IPS DF 6.9 (cell line): ENCODE data around the gene WDR18.

Source experiments
- DNase-seq: peaks from one replicate; pipeline ENCODE4 v3.0.0-alpha.2; 2013; ENCODE audit warnings: low read depth, low spot score
- H3K27ac ChIP-seq: one replicate; pipeline ENCODE4 v1.5.1; 2013; ENCODE audit warnings: low read length, control low read depth
- H3K27me3 ChIP-seq: 2 replicates; pipeline ENCODE4 v1.6.1; 2013; ENCODE audit warnings: mild to moderate bottlenecking, low read length; ENCODE audit not compliant: control insufficient read depth, insufficient read depth
- H3K36me3 ChIP-seq: 2 replicates; pipeline ENCODE4 v1.6.1; 2013; ENCODE audit warnings: low read length; ENCODE audit not compliant: control insufficient read depth, insufficient read depth
- H3K4me1 ChIP-seq: 2 replicates; pipeline ENCODE4 v1.6.1; 2013; ENCODE audit warnings: low read length; ENCODE audit not compliant: control insufficient read depth, insufficient read depth
- H3K4me3 ChIP-seq: 2 replicates; pipeline ENCODE4 v1.5.1; 2013; ENCODE audit warnings: mild to moderate bottlenecking, low read length
- H3K9me3 ChIP-seq: 2 replicates; pipeline ENCODE4 v1.6.1; 2013; ENCODE audit warnings: low read length, inconsistent platforms; ENCODE audit not compliant: control insufficient read depth, insufficient read depth
- WGBS: extraction: QIAGEN DNeasy Blood & Tissue Kit; methylation state at CpG from one replicate; pipeline ENCODE4 v1.1.7; 2013; ENCODE audit warnings: mixed read lengths, missing lambda C conversion rate; ENCODE audit not compliant: insufficient read length, insufficient coverage; 5-methylcytosine and 5-hydroxymethylcytosine counted together

The WDR18 gene

DNA sequence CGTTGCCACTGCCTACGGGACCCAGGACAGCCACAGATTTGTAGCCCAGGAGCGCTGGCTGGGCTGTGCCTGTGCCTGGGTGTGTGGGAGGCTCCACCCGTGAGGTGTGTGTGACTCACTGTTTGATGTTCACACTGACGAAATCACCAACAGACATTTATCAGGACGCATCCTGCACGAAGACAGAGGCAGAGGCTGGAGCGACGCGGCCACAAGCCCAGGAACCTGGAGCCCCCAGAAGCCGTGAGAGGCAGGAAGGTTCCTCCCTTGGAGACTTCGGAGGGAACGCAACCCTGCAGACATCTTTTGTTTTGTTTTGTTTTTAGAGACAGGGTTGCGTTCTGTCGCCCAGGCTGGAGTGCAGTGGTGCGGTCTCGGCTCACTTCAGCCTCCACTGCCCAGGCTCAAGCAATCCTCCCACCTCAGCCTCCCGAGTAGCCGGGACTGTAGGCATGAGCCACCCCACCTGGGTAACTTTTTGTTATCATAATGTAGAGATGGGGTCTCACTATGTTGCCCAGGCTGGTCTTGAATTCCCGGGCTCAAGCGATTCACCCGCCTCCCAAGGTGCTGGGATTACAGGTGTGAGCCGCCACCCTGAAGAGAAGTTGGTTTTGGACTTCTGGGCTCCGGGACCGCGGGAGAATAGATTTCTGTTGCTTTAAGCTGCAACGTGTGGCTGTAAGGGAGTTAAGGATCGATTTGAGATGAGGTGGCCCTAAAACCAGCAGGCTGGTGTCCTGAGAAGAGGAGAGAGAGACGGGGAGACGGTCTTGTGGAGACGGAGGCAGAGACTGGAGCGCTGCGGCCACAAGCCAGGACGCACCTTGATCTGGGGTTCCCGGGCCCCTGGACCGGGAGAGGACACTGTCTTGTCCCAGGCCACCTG lies 24.9 kb upstream of the WDR18 start:
- Histone ChIP-seq H3K4me1 (peaks cover 3% of the 10 kb centered on the region), H3K4me3 (no peak overlapping the region), H3K36me3 (peaks cover 6% of the 10 kb centered on the region), H3K27me3 (no peaks in the 10 kb centered on the region), H3K27ac (no peak overlapping the region), H3K9me3 (no peaks in the 10 kb centered on the region)
- WGBS: no CpG with 5 or more reads among the region's 36 CpGs
- no peak for DNase-seq

- Histone ChIP-seq H3K4me1 (peaks cover 2% of the 10 kb centered on the region; the same call in 1 of the 2 replicates), H3K4me3 (no peak overlapping the region), H3K9me3 (no peaks in the 10 kb centered on the region), H3K27me3 (no peaks in the 10 kb centered on the region), H3K27ac (no peak overlapping the region), H3K36me3 (peaks cover 14% of the 10 kb centered on the region)
- no CpG with 5 or more reads among the region's 12 CpGs for WGBS
- no peak for DNase-seq
Measured at GRCh38 chr19:960020-960419, 24.1 kb upstream of the WDR18 start.

GRCh38 chr19:960601-960938 lies 23.6 kb upstream of the WDR18 start:
- DNase-seq: no peak
- Histone ChIP-seq H3K9me3 (no peaks in the 10 kb centered on the region), H3K27me3 (no peaks in the 10 kb centered on the region), H3K4me3 (no peak overlapping the region), H3K4me1 (peaks cover under 1% of the 10 kb centered on the region; the same call in 1 of the 2 replicates), H3K27ac (no peak overlapping the region), H3K36me3 (peaks cover 16% of the 10 kb centered on the region)
- WGBS: no CpG with 5 or more reads among the region's 8 CpGs

DNA sequence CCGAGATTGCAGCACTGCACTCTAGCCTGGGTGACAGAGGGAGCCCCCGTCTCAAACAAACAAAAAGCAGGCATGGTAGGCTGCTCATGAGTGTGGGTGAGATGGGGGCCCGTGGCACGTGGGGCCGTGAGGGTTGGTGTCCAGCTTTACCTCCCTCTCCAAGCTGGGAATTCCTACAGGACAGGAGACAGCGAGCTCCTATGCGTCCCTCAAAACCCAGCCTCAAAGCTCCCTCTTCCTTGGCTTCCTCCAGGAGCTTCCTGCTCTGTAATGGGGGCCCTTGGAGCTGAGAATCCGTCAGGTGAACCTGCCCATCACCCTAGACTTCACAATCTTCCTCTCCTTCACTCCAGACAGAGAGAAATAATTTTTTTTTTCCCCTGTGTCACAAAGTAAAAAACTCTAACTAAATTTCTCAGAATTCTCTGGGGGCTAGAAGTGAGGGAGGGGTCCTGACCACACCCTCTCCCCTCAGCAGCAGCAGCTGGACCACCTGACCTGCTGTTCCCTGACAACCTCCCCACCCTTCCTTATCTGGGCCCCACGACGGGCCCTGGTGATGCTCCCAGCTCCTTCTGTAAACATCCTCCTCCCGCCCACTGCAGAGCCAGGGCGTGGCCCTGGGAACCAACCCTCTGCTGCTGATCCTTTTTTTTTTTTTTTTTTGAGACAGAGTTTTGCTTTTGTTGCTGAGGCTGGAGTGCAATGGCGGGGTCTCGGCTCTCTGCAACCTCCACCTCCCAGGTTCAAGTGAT lies 22.1 kb upstream of the WDR18 start:
- WGBS: no CpG with 5 or more reads among the region's 14 CpGs
- no peak for DNase-seq
- Histone ChIP-seq H3K27ac (no peak overlapping the region), H3K36me3 (peaks cover 20% of the 10 kb centered on the region), H3K4me1 (no peaks in the 10 kb centered on the region; the same call in 1 of the 2 replicates), H3K9me3 (no peaks in the 10 kb centered on the region), H3K27me3 (no peaks in the 10 kb centered on the region), H3K4me3 (no peak overlapping the region)

- no CpG with 5 or more reads among the region's 31 CpGs for WGBS
- no peaks in the 10 kb centered on the region for H3K27me3 ChIP-seq
- H3K36me3 ChIP-seq: peaks cover 20% of the 10 kb centered on the region
- no peak for DNase-seq
- no peak overlapping the region for H3K4me3 ChIP-seq
- no peaks in the 10 kb centered on the region; the same call in 1 of the 2 replicates for H3K4me1 ChIP-seq
- H3K27ac ChIP-seq: no peak overlapping the region
- H3K9me3 ChIP-seq: no peaks in the 10 kb centered on the region
Measured at GRCh38 chr19:962683-963400, 21.3 kb upstream of the WDR18 start.

- no peak overlapping the region for H3K4me3 ChIP-seq
- no peak overlapping the region for H3K27ac ChIP-seq
- H3K36me3 ChIP-seq: peaks cover 23% of the 10 kb centered on the region
- H3K27me3 ChIP-seq: no peaks in the 10 kb centered on the region
- H3K4me1 ChIP-seq: no peaks in the 10 kb centered on the region; the same call in 1 of the 2 replicates
- no peak for DNase-seq
- no peaks in the 10 kb centered on the region for H3K9me3 ChIP-seq
- WGBS: no CpG with 5 or more reads among the region's 11 CpGs
Measured at GRCh38 chr19:963486-963951, 20.6 kb upstream of the WDR18 start.

DNA sequence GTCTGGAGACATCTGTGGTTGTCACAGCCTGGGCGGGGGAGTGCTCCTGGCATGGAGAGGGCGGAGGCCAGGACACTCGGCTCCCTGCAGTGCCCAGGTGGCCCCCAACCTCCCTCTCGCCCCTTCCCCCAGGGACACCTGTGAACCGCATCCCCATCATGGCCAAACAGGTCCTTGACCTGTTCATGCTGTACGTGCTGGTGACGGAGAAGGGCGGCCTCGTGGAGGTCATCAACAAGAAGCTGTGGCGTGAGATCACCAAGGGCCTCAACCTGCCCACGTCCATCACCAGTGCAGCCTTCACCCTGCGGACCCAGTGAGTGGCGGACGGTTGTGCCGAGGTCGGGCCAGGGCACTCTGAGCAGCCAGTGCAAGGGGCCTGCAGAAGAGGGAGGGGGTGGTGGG lies 20.0 kb upstream of the WDR18 start:
- no peak for DNase-seq
- Histone ChIP-seq H3K4me3 (no peak overlapping the region), H3K36me3 (peaks cover 27% of the 10 kb centered on the region), H3K27ac (no peak overlapping the region), H3K4me1 (no peaks in the 10 kb centered on the region; the same call in 1 of the 2 replicates), H3K27me3 (no peaks in the 10 kb centered on the region), H3K9me3 (no peaks in the 10 kb centered on the region)
- WGBS: no CpG with 5 or more reads among the region's 16 CpGs

DNA sequence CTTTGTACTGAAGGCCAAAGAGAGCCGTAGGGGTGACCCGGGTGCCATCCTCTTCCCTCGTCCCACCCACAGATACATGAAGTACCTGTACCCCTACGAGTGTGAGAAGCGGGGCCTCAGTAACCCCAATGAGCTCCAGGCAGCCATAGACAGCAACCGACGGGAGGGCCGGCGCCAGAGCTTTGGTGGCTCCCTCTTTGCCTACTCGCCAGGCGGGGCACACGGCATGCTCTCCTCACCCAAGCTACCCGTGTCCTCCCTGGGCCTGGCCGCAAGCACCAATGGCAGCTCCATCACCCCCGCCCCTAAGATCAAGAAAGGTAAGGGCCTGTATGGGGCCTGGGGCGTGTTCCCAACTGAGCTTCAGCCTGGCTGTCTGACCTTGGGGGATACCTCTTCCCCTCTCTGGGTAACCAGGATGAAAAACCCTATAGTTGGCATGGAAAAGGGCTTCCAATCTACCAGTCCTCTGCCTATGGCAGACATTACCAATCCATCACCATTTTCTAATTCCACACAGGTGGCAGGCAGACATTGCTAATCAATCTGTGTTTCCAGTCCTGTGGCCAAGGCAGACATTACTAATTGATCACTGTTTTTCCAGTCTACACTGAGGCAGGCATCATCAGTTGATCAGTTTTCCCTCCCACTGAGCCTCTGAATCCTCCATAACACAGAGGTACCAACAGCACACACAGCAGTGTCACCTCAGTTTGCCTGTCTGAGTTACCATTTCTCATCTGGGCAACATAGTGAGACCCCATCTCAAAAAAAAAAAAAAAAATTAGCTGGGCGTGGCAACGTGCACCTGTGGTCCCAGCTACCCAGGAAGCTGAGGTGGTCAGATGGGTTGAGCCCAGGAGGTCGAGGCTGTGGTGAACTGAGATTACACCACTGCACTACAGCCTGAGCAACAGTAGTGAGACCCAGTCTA lies 19.1 kb upstream of the WDR18 start:
- WGBS: no CpG with 5 or more reads among the region's 19 CpGs
- peaks cover 27% of the 10 kb centered on the region for H3K36me3 ChIP-seq
- no peaks in the 10 kb centered on the region for H3K27me3 ChIP-seq
- no peaks in the 10 kb centered on the region; the same call in 1 of the 2 replicates for H3K4me1 ChIP-seq
- H3K9me3 ChIP-seq: no peaks in the 10 kb centered on the region
- no peak for DNase-seq
- H3K4me3 ChIP-seq: no peak overlapping the region
- no peak overlapping the region for H3K27ac ChIP-seq

DNA sequence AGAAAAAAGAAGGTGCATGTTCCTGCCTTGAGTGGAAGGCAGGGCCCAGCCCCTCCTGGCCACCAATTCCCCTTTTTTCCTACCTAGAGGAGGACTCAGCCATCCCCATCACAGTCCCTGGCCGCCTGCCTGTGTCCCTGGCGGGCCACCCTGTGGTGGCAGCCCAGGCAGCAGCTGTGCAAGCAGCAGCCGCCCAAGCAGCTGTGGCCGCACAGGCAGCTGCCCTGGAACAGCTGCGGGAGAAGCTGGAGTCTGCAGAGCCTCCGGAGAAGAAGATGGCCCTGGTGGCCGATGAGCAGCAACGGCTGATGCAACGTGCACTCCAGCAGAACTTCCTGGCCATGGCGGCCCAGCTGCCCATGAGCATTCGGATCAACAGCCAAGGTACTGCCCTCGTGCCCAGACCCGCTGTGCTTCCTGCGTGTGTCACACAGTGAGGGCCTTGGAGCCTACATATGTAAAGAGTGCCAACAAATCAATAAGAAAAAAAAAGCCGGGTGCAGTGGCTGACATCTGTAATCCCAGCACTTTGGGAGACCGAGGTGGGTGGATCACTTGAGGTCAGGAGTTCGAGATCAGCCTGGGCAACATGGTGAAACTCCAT lies 17.6 kb upstream of the WDR18 start:
- no peak overlapping the region for H3K27ac ChIP-seq
- no peaks in the 10 kb centered on the region for H3K27me3 ChIP-seq
- WGBS: no CpG with 5 or more reads among the region's 17 CpGs
- H3K9me3 ChIP-seq: no peaks in the 10 kb centered on the region; the same call in 1 of the 2 replicates
- DNase-seq: no peak
- H3K4me1 ChIP-seq: no peaks in the 10 kb centered on the region; the same call in 1 of the 2 replicates
- peaks cover 30% of the 10 kb centered on the region for H3K36me3 ChIP-seq
- no peak overlapping the region for H3K4me3 ChIP-seq
